Heart left ventricle (tissue), 16 donors: ENCODE measurements around the gene IPP. TPM values are rescaled to one million over a fixed set of nuclear protein-coding genes. Genes with fewer than 3 reads are reported as not detected.

Experiments
- ATAC-seq, 4 donors: fragments of 200-7000 bp; cut with Tn5 transposase; one replicate each; pipeline ENCODE4 v1.9.1; 2020 to 2022; ENCODE audit warnings: moderate library complexity in 4 of 4, mild to moderate bottlenecking in 3 of 4, moderate number of reproducible peaks in 1 of 4
- DNase-seq, 5 donors: peaks; one replicate each; pipeline ENCODE4 v3.0.0-alpha.2; 2020
- H3K27ac ChIP-seq, 12 donors: fragments of 200-600 bp; sonication (generic) in 4 of 12; one replicate each; pipeline versions ENCODE4 v1.5.0 to v1.8.0; 2016 to 2022; ENCODE audit warnings: mild to moderate bottlenecking in 2 of 12
- H3K27me3 ChIP-seq, 9 donors: fragments of 200-600 bp; sonication (generic) in 2 of 9; one replicate each; pipeline versions ENCODE4 v1.5.1 to v1.8.0; 2016 to 2022; ENCODE audit warnings: mild to moderate bottlenecking in 3 of 9
- H3K36me3 ChIP-seq, 9 donors: fragments of 200-600 bp; sonication (generic) in 2 of 9; one replicate each; pipeline versions ENCODE4 v1.5.0 to v1.8.0; 2018 to 2022; ENCODE audit warnings: mild to moderate bottlenecking in 2 of 9
- H3K4me1 ChIP-seq, 12 donors: fragments of 200-600 bp; sonication (generic) in 4 of 12; one replicate each; pipeline versions ENCODE4 v1.5.0 to v1.8.0; 2016 to 2022; ENCODE audit warnings: mild to moderate bottlenecking in 3 of 12
- H3K4me3 ChIP-seq, 12 donors: fragments of 200-600 bp; sonication (generic) in 4 of 12; one replicate each; pipeline versions ENCODE4 v1.5.0 to v1.8.0; 2017 to 2022; ENCODE audit warnings: mild to moderate bottlenecking in 9 of 12, moderate library complexity in 4 of 12
- H3K9me3 ChIP-seq, 12 donors: fragments of 200-600 bp; sonication (generic) in 4 of 12; one replicate each; pipeline versions ENCODE4 v1.5.0 to v1.8.0; 2016 to 2022; ENCODE audit warnings: mild to moderate bottlenecking in 1 of 12
- POLR2A ChIP-seq, 2 donors: fragments of 450-650 bp; IDR thresholded peaks; one replicate each; pipeline ENCODE4 v1.6.1; 2017; ENCODE audit warnings: antibody characterized with exemption in 2 of 2, mild to moderate bottlenecking in 2 of 2, moderate library complexity in 2 of 2
- WGBS, 4 donors: extraction: QIAGEN DNeasy Blood & Tissue Kit in 2 of 4; methylation state at CpG; one replicate each; pipeline versions ENCODE4 v1.1.5 to v1.1.7; 2013 to 2018; 5-methylcytosine and 5-hydroxymethylcytosine counted together
- intact Hi-C, 10 donors: fragments of 100-400 bp; cut with DNase I; formaldehyde crosslinking; loops; one replicate each; pipeline versions ENCODE4 v1.11.1 to v1.14.2; 2022
- polyA plus RNA-seq, 2 donors: library from polyadenylated mRNA; stranded (reverse); fragments of 200-250 nt; gene quantifications; one replicate each; pipeline ENCODE4 v1.2.3, GENCODE V29; 2013
- total RNA-seq, 9 donors: library from RNA; depleted of rRNA in 2 of 9; stranded (reverse); fragments of >200 nt in 2 of 9; fragmentation: NEBNext Ultra II Directional in 3 of 9; extraction: Animal tissue kit (Norgen Biotek cat#: 25700) in 3 of 9; gene quantifications; one replicate each; pipeline versions ENCODE4 v1.1.0 to v1.2.4, GENCODE V29; 2016 to 2023
- TF ChIP-seq, protein P1 (sequence below), 12 donors: fragments of 200-600 bp; sonication (generic) in 4 of 12; IDR thresholded peaks; one replicate each; pipeline versions ENCODE4 v1.5.0 to v1.8.0; 2018 to 2022; ENCODE audit warnings: antibody characterized with exemption in 12 of 12, mild to moderate bottlenecking in 5 of 12
- donor health status: ischemic (EF 13 %, LVEDD 7.1; RV severe dilation, severe dysfunction).
- donor health status: healthy with polysubstance abuse.
- donor health status: DM: no; HTN: yes; CAD: no.
- donor health status: DM: no; HTN: no; CAD: no.
- donor health status: ischemic (EF 25% LVEDD 6.9; RV normal size, moderate dysfunction).
- donor health status: ischemic (EF 25% LVEDD 5.7; RV mildly dilated, moderate dysfunction).
- donor health status: healthy.
- donor health status: DM: yes; HTN: yes; CAD: no.
- donor health status: ischemic (EF 35%, LVEDD 5.7; RV mildly dilated, moderate dysfunction).
- donor health status: nonischemic (EF 11% LVEDD 7.7; RV severe dilation, severe dysfunction).
- donor health status: DM: yes; HTN: yes; CAD: no.
- donor health status: PGD.
- donor health status: ischemic (EF 29% LVEDD 5.4; RV normal size, mild dysfunction).
- donor health status: nonischemic (EF 23%, LVEDD 6.1; RV moderate dilation, normal function).

The IPP gene
- total and polyA plus RNA-seq, 11 donors = 3.6 to 24.7 (median 9.9) TPM

DNA sequence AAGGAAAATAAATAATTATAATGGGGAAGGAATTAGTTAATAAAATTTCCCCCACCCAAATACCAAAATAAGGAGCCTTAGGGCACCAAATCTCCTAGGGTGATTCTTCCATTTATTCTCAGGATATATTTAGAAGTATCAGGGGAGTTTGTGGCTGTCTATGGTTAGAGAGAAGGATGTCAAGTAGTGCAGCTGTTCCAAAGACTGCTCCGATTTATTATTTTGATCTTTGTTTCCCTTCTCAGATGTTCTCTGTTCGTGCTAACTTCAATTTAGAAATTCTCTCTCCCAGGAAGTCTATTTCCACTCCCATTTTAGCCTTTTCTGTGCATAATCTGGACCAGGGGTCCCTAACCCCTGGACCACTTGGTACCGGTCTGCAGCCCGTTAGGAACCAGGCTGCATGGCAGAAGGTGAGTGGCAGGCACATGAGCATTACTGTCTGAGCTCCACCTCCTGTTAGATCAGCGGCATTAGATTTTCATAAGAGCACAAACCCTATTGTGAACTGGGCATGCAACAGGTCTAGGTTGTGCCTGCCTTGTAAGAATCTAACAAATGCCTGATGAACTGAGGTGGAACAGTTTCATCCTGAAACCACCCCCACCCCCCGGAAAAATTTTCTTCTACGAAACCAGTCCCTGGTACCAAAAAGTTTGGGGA, 43.6 kb upstream of the IPP start:
- H3K27ac ChIP-seq = no peak overlapping the region
- DNase-seq = no peak

DNA sequence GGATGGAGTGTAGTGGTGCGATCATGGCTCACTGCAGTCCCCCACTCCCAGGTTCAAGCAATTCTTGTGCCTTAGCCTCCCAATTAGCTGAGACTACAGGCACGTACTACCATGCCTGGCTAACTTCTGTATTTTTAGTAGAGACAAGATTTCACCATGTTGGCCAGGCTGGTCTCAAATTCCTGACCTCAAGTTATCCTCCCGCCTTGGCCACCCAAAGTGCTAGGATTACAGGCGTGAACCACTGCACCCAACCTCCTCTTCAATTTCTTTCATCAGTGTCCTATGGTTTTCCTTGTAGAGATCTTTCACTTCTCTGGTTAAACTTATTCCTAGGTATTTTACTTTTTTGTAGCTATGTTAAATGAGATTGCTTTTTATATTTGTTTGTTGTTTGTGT, 42.3 kb upstream of the IPP start:
- no peak for ATAC-seq
- H3K27ac ChIP-seq = no peak overlapping the region
- no peaks in the 10 kb centered on the region for H3K9me3 ChIP-seq
- H3K36me3 ChIP-seq = no peaks in the 10 kb centered on the region
- no peak overlapping the region for H3K4me3 ChIP-seq
- 80 to 92% (median 85%) methylated on average over 4 of the region's 4 CpGs for WGBS, 4 donors
- no peak for DNase-seq
- TF ChIP-seq POLR2A (IDR thresholded peaks at IDR 0.05) = no peak
- TF ChIP-seq, protein P1, sequence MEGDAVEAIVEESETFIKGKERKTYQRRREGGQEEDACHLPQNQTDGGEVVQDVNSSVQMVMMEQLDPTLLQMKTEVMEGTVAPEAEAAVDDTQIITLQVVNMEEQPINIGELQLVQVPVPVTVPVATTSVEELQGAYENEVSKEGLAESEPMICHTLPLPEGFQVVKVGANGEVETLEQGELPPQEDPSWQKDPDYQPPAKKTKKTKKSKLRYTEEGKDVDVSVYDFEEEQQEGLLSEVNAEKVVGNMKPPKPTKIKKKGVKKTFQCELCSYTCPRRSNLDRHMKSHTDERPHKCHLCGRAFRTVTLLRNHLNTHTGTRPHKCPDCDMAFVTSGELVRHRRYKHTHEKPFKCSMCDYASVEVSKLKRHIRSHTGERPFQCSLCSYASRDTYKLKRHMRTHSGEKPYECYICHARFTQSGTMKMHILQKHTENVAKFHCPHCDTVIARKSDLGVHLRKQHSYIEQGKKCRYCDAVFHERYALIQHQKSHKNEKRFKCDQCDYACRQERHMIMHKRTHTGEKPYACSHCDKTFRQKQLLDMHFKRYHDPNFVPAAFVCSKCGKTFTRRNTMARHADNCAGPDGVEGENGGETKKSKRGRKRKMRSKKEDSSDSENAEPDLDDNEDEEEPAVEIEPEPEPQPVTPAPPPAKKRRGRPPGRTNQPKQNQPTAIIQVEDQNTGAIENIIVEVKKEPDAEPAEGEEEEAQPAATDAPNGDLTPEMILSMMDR (IDR thresholded peaks at IDR 0.05) = no peak
- no peaks in the 10 kb centered on the region for H3K4me1 ChIP-seq
- H3K27me3 ChIP-seq = peaks cover 0 to 5% (median 0%) of the 10 kb centered on the region in 9 donors
- intact Hi-C loops = no loop called here

More for the DNA sequence above, 43.6 kb upstream of the IPP start:
- intact Hi-C loops = no loop called here
- no peaks in the 10 kb centered on the region for H3K36me3 ChIP-seq
- no peak overlapping the region for H3K4me3 ChIP-seq
- H3K27me3 ChIP-seq = peaks cover 0 to 5% (median 0%) of the 10 kb centered on the region in 9 donors
- no peaks in the 10 kb centered on the region for H3K9me3 ChIP-seq
- WGBS, 4 donors = 59 to 70% (median 63%) methylated on average over 7 of the region's 7 CpGs
- no peaks in the 10 kb centered on the region for H3K4me1 ChIP-seq
- TF ChIP-seq POLR2A (IDR thresholded peaks at IDR 0.05) = no peak
- TF ChIP-seq, protein P1 (IDR thresholded peaks at IDR 0.05) = no peak
- ATAC-seq = no peak

DNA sequence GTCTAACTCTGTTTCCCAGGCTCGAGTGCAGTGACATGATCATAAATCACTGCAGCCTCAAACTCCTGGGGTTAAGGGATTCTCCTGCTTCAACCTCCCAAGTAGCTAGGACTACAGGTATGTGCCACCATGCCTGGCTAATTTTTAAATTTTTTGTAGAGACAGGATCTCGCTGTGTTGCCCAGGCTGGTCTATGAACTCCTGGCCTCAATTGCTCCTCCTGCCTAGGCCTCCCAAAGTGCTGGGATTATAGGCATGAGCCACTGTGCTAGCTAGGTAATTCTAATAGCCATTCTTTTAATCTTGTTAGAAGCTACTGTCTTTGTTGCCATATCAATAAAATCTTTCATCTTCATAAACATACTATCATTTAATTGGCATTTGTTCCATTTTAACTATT, 39.1 kb upstream of the IPP start:
- no peak for DNase-seq
- H3K27ac ChIP-seq = no peak overlapping the region
- peaks cover 0 to 5% (median 0%) of the 10 kb centered on the region in 9 donors for H3K27me3 ChIP-seq
- intact Hi-C loops = no loop called here
- H3K36me3 ChIP-seq = no peaks in the 10 kb centered on the region
- H3K4me3 ChIP-seq = no peak overlapping the region
- H3K9me3 ChIP-seq = no peaks in the 10 kb centered on the region
- ATAC-seq = no peak
- H3K4me1 ChIP-seq = no peaks in the 10 kb centered on the region
- TF ChIP-seq, protein P1 (IDR thresholded peaks at IDR 0.05) = no peak
- no peak for TF ChIP-seq POLR2A (IDR thresholded peaks at IDR 0.05)
- 80 to 87% (median 85%) methylated on average over 2 of the region's 2 CpGs for WGBS, 4 donors

DNA sequence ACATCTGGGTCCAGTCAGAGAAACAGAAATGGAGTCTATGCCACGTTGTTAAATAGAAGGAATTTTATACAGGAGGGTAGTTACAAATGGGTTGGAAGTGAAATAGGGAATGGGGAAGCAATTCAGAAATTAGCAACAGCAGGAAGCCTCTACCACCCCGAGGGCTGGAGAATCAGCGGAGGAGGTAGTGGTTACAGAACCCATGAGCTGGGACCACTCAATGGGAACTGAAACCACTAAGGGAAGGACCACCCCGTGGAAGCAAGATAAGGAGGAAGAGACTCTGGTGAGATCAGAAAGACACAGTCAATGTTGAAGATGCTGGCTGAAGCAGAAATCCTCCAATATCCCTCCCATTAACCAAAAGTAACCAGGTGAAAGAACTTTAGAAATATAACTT, 37.5 kb upstream of the IPP start:
- intact Hi-C loops = no loop called here
- no peaks in the 10 kb centered on the region for H3K27me3 ChIP-seq
- H3K9me3 ChIP-seq = no peaks in the 10 kb centered on the region
- DNase-seq (peak in 1 of 5 donors; percentile 16), ATAC-seq (no peak)
- no peak for TF ChIP-seq POLR2A (IDR thresholded peaks at IDR 0.05)
- TF ChIP-seq, protein P1 (IDR thresholded peaks at IDR 0.05) = no peak
- no peak overlapping the region for H3K27ac ChIP-seq
- no peaks in the 10 kb centered on the region for H3K36me3 ChIP-seq
- 76 to 88% (median 78%) methylated on average over 4 of the region's 4 CpGs for WGBS, 4 donors
- H3K4me1 ChIP-seq = no peaks in the 10 kb centered on the region
- no peak overlapping the region for H3K4me3 ChIP-seq
